HCT116 (cell line): ENCODE measurements around the gene TMEM44. TPM values are rescaled to one million over a fixed set of nuclear protein-coding genes. Genes with fewer than 3 reads are reported as not detected.

ENCODE experiments used
- ATAC-seq: fragments of 200-7000 bp; cut with Tn5 transposase; 2 replicates; pipeline ENCODE4 v1.9.1; 2020; ENCODE audit warnings: mild to moderate bottlenecking, moderate library complexity
- BruUV-seq: library from RNA; stranded (reverse); fragments of 400-500 nt; replicated peaks from 2 replicates; lab custom pipeline; 2021; lab: Mats Ljungman, UMichigan
- CTCF ChIA-PET: fragments of 300-600 bp; sonication (Branson Sonifier 250); formaldehyde crosslinking; loops from one replicate; lab custom pipeline; 2021; ENCODE audit warnings: antibody characterized with exemption; lab: Charles Lee
- POLR2A ChIA-PET: fragments of 300-600, 350-600 bp; sonication (Branson Sonifier 250); formaldehyde crosslinking; loops from one replicate; lab custom pipeline; 2021; ENCODE audit warnings: antibody characterized with exemption; lab: Charles Lee
- RAD21 ChIA-PET, 2 experiments: fragments of 300-600 bp; sonication (Branson Sonifier 250); formaldehyde crosslinking; loops; one replicate each; lab custom pipeline; 2023; ENCODE audit warnings: low total read pairs in 2 of 2; ENCODE audit not compliant: uncharacterized antibody in 2 of 2, unreplicated experiment in 2 of 2, low non-redundant PET in 1 of 2; lab: Charles Lee
- DNase-seq: peaks from one replicate; pipeline ENCODE4 v3.0.0-alpha.2; 2010; ENCODE audit warnings: low read depth, low spot score
- H2AFZ ChIP-seq: fragments of 200-600 bp; shearing (Covaris generic), sonication (generic); 2 replicates; pipeline ENCODE4 v1.6.1; 2017; ENCODE audit warnings: low read depth, mixed run types, mixed read lengths, antibody characterized with exemption, low read length; ENCODE audit not compliant: poor library complexity, severe bottlenecking
- H3K27ac ChIP-seq: 2 replicates; pipeline ENCODE4 v1.5.1; 2012; ENCODE audit warnings: low read depth, low read length
- H3K27me3 ChIP-seq: fragments of 200-600 bp; sonication (generic); 2 replicates; pipeline ENCODE4 v1.6.1; 2016; ENCODE audit warnings: mixed run types, low read length, mixed read lengths; ENCODE audit not compliant: insufficient read depth
- H3K36me3 ChIP-seq, 2 experiments: fragments of 200-500 bp in 1 of 2; fragments of 200-600 bp in 1 of 2; sonication (Bioruptor generic) in 1 of 2; sonication (generic) in 1 of 2; 2 replicates each; pipeline versions ENCODE4 v1.5.1 to v1.6.1; 2014 to 2016; ENCODE audit warnings: low read length in 2 of 2, inconsistent platforms in 1 of 2, mixed read lengths in 1 of 2, mixed run types in 1 of 2; ENCODE audit not compliant: insufficient read depth in 2 of 2, control insufficient read depth in 1 of 2
- H3K4me1 ChIP-seq, 2 experiments: fragments of 200-600 bp in 1 of 2; sonication (generic) in 1 of 2; 2 replicates each; pipeline versions ENCODE4 v1.5.1 to v1.6.1; 2012 to 2017; ENCODE audit warnings: low read length in 2 of 2, inconsistent platforms in 1 of 2, mild to moderate bottlenecking in 1 of 2, mixed read lengths in 1 of 2, mixed run types in 1 of 2, moderate library complexity in 1 of 2; ENCODE audit not compliant: insufficient read depth in 2 of 2, control insufficient read depth in 1 of 2
- H3K4me2 ChIP-seq: fragments of 200-600 bp; sonication (generic); 2 replicates; pipeline ENCODE4 v1.6.1; 2017; ENCODE audit warnings: mixed run types, low read length, mixed read lengths
- H3K4me3 ChIP-seq, 2 experiments: fragments of 200-600 bp in 1 of 2; sonication (generic) in 1 of 2; replicated peaks in 1 of 2; 2 replicates each; pipeline ENCODE4 v1.5.1; 2011 to 2016; ENCODE audit warnings: low read length in 2 of 2, control low read depth in 1 of 2, low read depth in 1 of 2, mild to moderate bottlenecking in 1 of 2, mixed read lengths in 1 of 2, mixed run types in 1 of 2
- H3K79me2 ChIP-seq: fragments of 200-600 bp; sonication (generic); 2 replicates; pipeline ENCODE4 v1.6.1; 2017; ENCODE audit warnings: mild to moderate bottlenecking, mixed run types, low read length, moderate library complexity, mixed read lengths; ENCODE audit not compliant: insufficient read depth
- H3K9ac ChIP-seq: fragments of 200-600 bp; sonication (generic); 2 replicates; pipeline ENCODE4 v1.6.1; 2016; ENCODE audit warnings: low read length, mixed read lengths
- H3K9me2 ChIP-seq: fragments of 200-600 bp; sonication (generic), shearing (Covaris generic); 2 replicates; pipeline ENCODE4 v1.6.1; 2017; ENCODE audit warnings: mixed run types, mild to moderate bottlenecking, moderate library complexity; ENCODE audit not compliant: insufficient read depth
- H3K9me3 ChIP-seq, 2 experiments: fragments of 200-500 bp in 1 of 2; fragments of 200-600 bp in 1 of 2; sonication (Bioruptor generic) in 1 of 2; sonication (generic) in 1 of 2; 2 replicates each; pipeline ENCODE4 v1.6.1; 2014 to 2017; ENCODE audit warnings: low read length in 2 of 2, mixed read lengths in 2 of 2, inconsistent platforms in 1 of 2, low read depth in 1 of 2, mild to moderate bottlenecking in 1 of 2, mixed run types in 1 of 2, moderate library complexity in 1 of 2; ENCODE audit not compliant: control insufficient read depth in 1 of 2, insufficient read depth in 1 of 2
- H4K20me1 ChIP-seq: fragments of 200-600 bp; sonication (generic), shearing (Covaris generic); 2 replicates; pipeline ENCODE4 v1.6.1; 2017; ENCODE audit warnings: mixed run types, mild to moderate bottlenecking, moderate library complexity; ENCODE audit not compliant: insufficient read depth
- CBX3 ChIP-seq: IDR thresholded peaks from 2 replicates; pipeline ENCODE4 v1.6.1; 2012; ENCODE audit warnings: low read depth
- EGR1 ChIP-seq: IDR thresholded peaks from 2 replicates; pipeline ENCODE4 v1.6.1; 2012; ENCODE audit warnings: low read depth
- ELF1 ChIP-seq: IDR thresholded peaks from 2 replicates; pipeline ENCODE4 v1.6.1; 2012; ENCODE audit warnings: low read depth, borderline replicate concordance
- FOSL1 ChIP-seq: IDR thresholded peaks from 2 replicates; pipeline ENCODE4 v1.6.1; 2012; ENCODE audit warnings: low read depth
- POLR2AphosphoS5 ChIP-seq: IDR thresholded peaks from 2 replicates; pipeline ENCODE4 v1.6.1; 2011; ENCODE audit warnings: mild to moderate bottlenecking, low read depth, low read length, moderate library complexity
- RAD21 ChIP-seq: IDR thresholded peaks from 2 replicates; pipeline ENCODE4 v1.6.1; 2012; ENCODE audit warnings: low read depth, mild to moderate bottlenecking
- SIN3A ChIP-seq: IDR thresholded peaks from 2 replicates; pipeline ENCODE4 v1.6.1; 2012; ENCODE audit warnings: low read depth
- SP1 ChIP-seq: IDR thresholded peaks from 2 replicates; pipeline ENCODE4 v1.6.1; 2012; ENCODE audit warnings: low read depth
- SRF ChIP-seq: IDR thresholded peaks from 2 replicates; pipeline ENCODE4 v1.6.1; 2012; ENCODE audit warnings: low read depth
- TCF7L2 ChIP-seq: IDR thresholded peaks from 2 replicates; pipeline ENCODE4 v1.7.0; 2011; ENCODE audit warnings: borderline replicate concordance, inconsistent platforms; ENCODE audit not compliant: insufficient read depth, insufficient read length; ENCODE audit errors: extremely low read depth
- ZFX ChIP-seq: fragments of 450-650 bp; IDR thresholded peaks from 2 replicates; pipeline ENCODE4 v1.6.1; 2017
- intact Hi-C: fragments of 100-400 bp; cut with micrococcal nuclease; formaldehyde crosslinking; loops from 2 replicates; pipeline ENCODE4 v1.10.0; 2022
- total RNA-seq: library from RNA; stranded (reverse); gene quantifications from one replicate; pipeline ENCODE4 v1.2.1, GENCODE V29; 2021; ENCODE audit not compliant: unreplicated experiment
- TF ChIP-seq, protein P1 (sequence below): IDR thresholded peaks from 2 replicates; pipeline ENCODE4 v1.6.1; 2012
- TF ChIP-seq, protein P2 (sequence below), 3 experiments: fragments of 200-600 bp in 1 of 3; sonication (generic) in 1 of 3; IDR thresholded peaks in 2 of 3; conservative IDR thresholded peaks in 1 of 3; 2 replicates each; pipeline ENCODE4 v1.5.1; 2012 to 2017; ENCODE audit warnings: low read depth in 2 of 3, low read length in 2 of 3, antibody characterized with exemption in 1 of 3, borderline replicate concordance in 1 of 3, control low read depth in 1 of 3, mild to moderate bottlenecking in 1 of 3, mixed read lengths in 1 of 3, mixed run types in 1 of 3, moderate library complexity in 1 of 3; ENCODE audit not compliant: insufficient read depth in 1 of 3
- TF ChIP-seq, protein P3 (sequence below): IDR thresholded peaks from 2 replicates; pipeline ENCODE4 v1.6.1; 2012; ENCODE audit warnings: low read depth

Gene TMEM44
- total RNA-seq, 1 experiment from 2014 or later = 30.3 TPM

DNA sequence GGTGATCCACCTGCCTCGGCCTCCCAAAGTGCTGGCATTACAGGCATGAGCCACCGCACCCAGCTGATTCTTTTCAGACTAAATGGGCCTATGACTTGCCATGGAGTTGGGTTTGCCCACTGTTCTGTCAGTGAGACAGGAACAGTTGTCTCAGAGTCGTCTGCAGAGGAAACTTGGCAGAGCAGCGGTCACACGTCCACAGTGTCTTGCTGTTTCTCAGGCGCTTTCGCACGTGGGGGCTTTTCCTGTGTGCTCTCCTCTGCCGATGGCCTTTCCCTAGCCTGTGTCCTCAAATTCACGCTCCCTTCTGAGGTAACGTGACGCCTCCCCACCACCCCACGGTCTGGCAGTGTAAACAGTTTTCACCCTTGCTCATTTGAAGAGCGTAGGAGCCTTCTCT lies 11.3 kb downstream of the TMEM44 start:
- no peak for ATAC-seq
- no peaks in the 10 kb centered on the region for H3K79me2 ChIP-seq
- no peak overlapping the region for H3K4me2 ChIP-seq
- H2AFZ ChIP-seq = no peak overlapping the region
- no peak overlapping the region for H3K9ac ChIP-seq
- no peak overlapping the region for H3K27ac ChIP-seq
- intact Hi-C loops = no loop called here
- ChIA-PET CTCF (interaction anchor here (1.4 kb wide), 1 partner anchor 27 kb away, joined by 3 read pairs; no protein-coding TSS in a partner anchor), RAD21 (no interaction called here), POLR2A (no interaction called here)
- H3K4me3 ChIP-seq = no peak overlapping the region
- no peaks in the 10 kb centered on the region for H3K9me3 ChIP-seq
- no TSS peak for BruUV-seq
- no peaks in the 10 kb centered on the region for H3K27me3 ChIP-seq
- DNase-seq = no peak
- H3K4me1 ChIP-seq = no peaks in the 10 kb centered on the region
- TF ChIP-seq, protein P1, sequence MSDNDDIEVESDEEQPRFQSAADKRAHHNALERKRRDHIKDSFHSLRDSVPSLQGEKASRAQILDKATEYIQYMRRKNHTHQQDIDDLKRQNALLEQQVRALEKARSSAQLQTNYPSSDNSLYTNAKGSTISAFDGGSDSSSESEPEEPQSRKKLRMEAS = no peak
- TF ChIP-seq, protein P2, sequence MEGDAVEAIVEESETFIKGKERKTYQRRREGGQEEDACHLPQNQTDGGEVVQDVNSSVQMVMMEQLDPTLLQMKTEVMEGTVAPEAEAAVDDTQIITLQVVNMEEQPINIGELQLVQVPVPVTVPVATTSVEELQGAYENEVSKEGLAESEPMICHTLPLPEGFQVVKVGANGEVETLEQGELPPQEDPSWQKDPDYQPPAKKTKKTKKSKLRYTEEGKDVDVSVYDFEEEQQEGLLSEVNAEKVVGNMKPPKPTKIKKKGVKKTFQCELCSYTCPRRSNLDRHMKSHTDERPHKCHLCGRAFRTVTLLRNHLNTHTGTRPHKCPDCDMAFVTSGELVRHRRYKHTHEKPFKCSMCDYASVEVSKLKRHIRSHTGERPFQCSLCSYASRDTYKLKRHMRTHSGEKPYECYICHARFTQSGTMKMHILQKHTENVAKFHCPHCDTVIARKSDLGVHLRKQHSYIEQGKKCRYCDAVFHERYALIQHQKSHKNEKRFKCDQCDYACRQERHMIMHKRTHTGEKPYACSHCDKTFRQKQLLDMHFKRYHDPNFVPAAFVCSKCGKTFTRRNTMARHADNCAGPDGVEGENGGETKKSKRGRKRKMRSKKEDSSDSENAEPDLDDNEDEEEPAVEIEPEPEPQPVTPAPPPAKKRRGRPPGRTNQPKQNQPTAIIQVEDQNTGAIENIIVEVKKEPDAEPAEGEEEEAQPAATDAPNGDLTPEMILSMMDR (IDR thresholded peaks at IDR 0.05 in 2 of 3, conservative IDR thresholded peaks at IDR 0.05 in 1 of 3; ENCODE audit: borderline replicate concordance in 1 of 3, insufficient read depth in 1 of 3, low read depth in 2 of 3, low read length in 2 of 3) = no peak
- TF ChIP-seq FOSL1 = no peak
- TF ChIP-seq POLR2AphosphoS5 = no peak
- no peak for TF ChIP-seq ZFX
- no peak for TF ChIP-seq SRF
- TF ChIP-seq, protein P3, sequence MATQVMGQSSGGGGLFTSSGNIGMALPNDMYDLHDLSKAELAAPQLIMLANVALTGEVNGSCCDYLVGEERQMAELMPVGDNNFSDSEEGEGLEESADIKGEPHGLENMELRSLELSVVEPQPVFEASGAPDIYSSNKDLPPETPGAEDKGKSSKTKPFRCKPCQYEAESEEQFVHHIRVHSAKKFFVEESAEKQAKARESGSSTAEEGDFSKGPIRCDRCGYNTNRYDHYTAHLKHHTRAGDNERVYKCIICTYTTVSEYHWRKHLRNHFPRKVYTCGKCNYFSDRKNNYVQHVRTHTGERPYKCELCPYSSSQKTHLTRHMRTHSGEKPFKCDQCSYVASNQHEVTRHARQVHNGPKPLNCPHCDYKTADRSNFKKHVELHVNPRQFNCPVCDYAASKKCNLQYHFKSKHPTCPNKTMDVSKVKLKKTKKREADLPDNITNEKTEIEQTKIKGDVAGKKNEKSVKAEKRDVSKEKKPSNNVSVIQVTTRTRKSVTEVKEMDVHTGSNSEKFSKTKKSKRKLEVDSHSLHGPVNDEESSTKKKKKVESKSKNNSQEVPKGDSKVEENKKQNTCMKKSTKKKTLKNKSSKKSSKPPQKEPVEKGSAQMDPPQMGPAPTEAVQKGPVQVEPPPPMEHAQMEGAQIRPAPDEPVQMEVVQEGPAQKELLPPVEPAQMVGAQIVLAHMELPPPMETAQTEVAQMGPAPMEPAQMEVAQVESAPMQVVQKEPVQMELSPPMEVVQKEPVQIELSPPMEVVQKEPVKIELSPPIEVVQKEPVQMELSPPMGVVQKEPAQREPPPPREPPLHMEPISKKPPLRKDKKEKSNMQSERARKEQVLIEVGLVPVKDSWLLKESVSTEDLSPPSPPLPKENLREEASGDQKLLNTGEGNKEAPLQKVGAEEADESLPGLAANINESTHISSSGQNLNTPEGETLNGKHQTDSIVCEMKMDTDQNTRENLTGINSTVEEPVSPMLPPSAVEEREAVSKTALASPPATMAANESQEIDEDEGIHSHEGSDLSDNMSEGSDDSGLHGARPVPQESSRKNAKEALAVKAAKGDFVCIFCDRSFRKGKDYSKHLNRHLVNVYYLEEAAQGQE = no peak
- TF ChIP-seq CBX3 = no peak
- TF ChIP-seq ELF1 = no peak
- TF ChIP-seq RAD21 = no peak
- TF ChIP-seq EGR1 = no peak
- TF ChIP-seq TCF7L2 = no peak
- no peak for TF ChIP-seq SP1
- TF ChIP-seq SIN3A = no peak
- peaks cover 2 to 8% of the 10 kb centered on the region in 2 experiments; a peak in 2 of 4 replicates for H3K36me3 ChIP-seq
- H4K20me1 ChIP-seq = no peaks in the 10 kb centered on the region
- H3K9me2 ChIP-seq = no peaks in the 10 kb centered on the region
